ENCODE results near the gene KCTD11.
"Not testable (repeated sequence)": the region's sequence is repeated elsewhere in the genome, so short reads cannot be mapped to it uniquely, and the experiment has no call there.

The KCTD11 gene

DNA sequence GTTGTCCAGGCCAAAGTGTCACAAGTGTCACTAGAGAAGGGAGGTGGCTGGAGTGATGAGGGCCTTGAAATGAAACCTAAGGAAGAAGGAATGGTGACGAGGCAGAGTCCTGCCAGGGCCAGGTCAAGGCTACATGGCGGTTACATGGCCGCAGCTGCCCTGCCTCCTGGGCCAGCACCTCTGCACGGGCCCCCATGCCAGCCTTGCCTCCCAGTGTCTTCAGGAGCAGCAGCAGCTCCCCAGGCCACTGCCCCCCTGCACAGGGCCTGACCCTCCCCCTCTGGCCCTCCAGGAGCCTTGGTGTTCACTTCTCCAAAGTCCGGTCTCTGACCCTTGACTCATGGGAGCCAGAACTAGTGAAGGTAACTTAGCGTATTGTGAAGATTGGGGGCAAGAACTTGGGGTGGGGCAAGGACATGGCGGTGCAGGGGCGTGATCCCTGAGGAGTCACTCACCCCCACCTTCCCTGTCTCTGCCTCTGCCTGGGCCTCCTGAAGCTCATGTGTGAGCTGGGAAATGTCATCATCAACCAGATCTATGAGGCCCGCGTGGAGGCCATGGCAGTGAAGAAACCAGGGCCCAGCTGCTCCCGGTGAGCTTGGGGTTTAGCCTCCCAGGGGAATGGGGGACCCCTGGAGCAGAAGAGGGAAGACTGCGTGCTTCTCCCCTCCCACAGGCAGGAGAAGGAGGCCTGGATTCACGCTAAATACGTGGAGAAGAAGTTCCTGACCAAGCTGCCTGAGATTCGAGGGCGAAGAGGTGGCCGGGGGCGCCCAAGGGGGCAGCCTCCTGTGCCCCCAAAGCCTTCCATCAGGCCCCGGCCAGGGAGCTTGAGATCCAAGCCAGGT is 4.1 kb upstream of the KCTD11 start:
- no peak for FAIRE-seq

DNA sequence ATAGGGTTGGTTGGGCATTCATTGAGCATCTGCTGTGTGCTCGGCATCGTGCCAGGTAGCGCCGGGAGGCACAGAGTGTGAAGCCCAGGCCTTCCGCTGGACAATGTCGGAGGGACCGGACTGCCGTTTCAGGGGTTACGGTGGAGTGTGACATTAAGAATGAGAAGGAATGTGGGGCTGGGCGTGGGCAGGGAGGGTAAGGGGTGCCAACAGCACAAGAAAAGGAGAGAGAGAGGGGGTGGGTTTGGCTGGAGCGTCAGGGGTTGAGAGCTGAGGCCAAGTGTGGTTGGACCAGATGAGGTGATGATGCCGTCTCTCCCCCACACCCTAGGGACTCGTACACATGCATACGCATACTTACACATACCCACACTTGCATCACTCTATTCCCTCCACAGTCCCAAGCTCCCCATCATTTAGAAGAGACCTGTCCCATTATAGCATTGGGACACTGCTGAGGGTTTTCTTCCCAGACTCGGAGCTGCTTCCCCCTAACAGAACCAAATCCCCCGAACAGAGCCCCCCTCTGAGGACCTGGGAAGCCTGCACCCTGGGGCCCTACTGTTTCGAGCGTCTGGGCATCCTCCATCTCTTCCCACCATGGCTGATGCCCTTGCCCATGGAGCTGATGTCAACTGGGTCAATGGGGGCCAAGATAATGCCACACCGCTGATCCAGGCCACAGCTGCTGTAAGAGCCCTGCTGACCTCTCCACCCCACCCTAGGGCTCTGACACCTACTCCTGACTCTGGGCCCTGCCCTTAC is 3.3 kb upstream of the KCTD11 start:
- no peak for FAIRE-seq

DNA sequence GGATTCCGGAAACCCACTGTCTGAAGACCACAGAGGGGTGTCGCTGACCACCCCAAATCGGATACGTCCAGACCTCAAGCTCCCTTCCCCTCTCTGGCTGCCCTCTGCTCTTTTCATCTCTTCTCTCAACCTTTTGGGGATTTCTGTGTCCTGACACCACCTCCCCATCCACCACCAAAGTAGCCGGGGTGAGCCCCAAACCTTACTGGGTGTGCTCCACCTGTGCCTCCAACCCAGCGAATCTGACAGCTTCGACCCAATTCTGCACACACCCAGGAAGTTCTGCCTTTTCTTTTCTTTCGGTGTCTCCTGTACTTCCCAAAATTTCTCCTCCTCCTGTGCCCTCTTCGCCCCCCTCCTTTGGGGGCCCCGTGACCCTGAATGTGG is 534 bp downstream of the KCTD11 start:
- no peak for FAIRE-seq

DNA sequence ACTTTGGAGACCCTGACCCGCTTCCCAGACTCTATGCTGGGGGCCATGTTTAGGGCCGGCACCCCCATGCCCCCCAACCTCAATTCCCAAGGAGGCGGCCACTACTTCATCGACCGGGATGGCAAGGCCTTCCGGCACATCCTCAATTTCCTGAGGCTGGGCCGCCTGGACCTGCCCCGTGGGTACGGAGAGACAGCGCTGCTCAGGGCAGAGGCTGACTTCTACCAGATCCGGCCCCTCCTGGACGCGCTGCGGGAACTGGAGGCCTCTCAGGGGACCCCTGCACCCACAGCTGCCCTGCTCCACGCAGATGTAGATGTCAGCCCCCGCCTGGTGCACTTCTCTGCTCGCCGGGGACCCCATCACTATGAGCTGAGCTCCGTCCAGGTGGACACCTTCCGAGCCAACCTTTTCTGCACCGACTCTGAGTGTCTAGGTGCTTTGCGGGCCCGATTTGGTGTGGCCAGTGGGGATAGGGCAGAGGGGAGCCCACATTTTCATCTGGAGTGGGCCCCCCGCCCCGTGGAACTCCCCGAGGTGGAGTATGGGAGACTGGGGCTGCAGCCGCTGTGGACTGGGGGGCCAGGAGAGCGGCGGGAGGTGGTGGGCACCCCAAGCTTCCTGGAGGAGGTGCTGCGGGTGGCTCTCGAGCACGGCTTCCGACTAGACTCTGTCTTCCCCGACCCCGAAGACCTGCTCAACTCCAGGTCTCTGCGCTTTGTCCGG is 1.1 kb downstream of the KCTD11 start:
- FAIRE-seq: no peak

- FAIRE-seq: no peak
These were observed 2.4 kb downstream of the KCTD11 start for GRCh38 chr17:7354262-7354843.

DNA sequence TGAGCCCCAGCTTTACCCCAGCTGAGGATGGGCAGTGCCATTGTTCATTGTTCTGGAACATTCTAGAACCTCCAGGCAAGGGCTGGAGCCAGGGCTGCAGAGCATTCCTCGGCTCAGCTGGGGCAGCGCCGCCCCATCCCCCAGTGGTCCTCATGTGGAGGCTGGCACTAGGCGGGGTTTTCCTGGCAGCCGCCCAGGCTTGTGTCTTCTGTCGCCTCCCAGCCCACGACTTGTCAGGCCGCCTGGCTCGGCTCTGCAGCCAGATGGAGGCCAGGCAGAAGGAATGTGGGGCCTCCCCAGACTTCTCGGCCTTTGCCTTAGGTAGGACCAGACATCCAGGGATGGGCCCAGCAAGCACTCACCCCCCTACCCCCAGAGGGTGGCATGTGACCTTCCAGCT is 3.1 kb downstream of the KCTD11 start, which contains the start of gene TMEM95:
TSS of gene TMEM95 (plus strand) at position 104 of the 400 bp plus-strand sequence. CDS start at position 153, 49 bp downstream.
- FAIRE-seq: no peak

GRCh38 chr17:7355573-7355972 is 3.6 kb downstream of the KCTD11 start:
- no peak for FAIRE-seq

GRCh38 chr17:7356072-7356549 is 4.1 kb downstream of the KCTD11 start:
- no peak for FAIRE-seq

- no peak for FAIRE-seq
These were observed 4.8 kb downstream of the KCTD11 start for GRCh38 chr17:7356756-7357155.

DNA sequence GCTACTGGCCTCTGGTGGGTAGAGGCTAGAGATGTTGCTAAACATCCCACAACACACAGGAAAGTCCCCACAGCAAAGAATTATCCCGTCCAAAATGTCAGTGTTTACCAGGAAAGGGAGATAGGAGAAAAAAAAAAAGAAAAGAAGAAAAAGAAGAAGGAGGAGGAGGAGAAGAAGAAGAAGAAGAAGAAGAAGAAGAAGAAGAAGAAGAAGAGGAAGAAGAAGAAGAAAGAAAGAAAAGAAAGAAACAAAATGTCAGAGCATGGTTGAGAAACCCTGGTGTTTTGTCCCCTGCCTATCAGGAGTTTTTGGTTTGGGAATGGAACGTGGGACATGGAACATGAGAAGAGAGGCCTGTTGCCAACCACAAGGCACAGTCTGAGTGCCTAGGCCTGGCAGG is 5.4 kb downstream of the KCTD11 start:
- no peak for FAIRE-seq

GRCh38 chr17:7361906-7362305 is 9.9 kb downstream of the KCTD11 start:
- no peak for FAIRE-seq

- no peak for FAIRE-seq
These were observed 11.3 kb downstream of the KCTD11 start for GRCh38 chr17:7363311-7363710.

DNA sequence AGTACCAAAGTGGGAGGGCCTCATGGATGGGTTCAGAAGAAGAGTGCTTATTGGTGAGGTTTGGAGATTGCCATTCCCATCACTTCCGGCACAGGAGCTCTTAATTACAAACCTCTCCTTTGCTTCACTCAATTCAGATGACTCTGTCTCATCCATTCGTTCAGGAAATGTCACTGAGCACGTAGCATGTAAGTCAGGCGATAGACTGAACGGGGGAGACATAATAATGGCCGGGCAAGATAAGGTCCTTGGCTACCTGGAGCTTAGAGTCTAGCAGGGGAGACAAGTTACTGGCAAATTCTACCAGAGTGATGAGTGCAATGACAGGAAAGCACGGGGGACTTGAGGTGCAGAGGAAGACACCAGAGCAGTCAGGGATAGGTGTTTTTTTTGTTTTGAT is 14.0 kb downstream of the KCTD11 start:
- not testable (repeated sequence) for FAIRE-seq

- FAIRE-seq: no peak
These were observed 15.1 kb downstream of the KCTD11 start for GRCh38 chr17:7367083-7367482.

GRCh38 chr17:7367918-7368598 is 16.1 kb downstream of the KCTD11 start:
- no peak for FAIRE-seq

GRCh38 chr17:7368599-7368994 is 16.6 kb downstream of the KCTD11 start:
- FAIRE-seq: not testable (repeated sequence)

DNA sequence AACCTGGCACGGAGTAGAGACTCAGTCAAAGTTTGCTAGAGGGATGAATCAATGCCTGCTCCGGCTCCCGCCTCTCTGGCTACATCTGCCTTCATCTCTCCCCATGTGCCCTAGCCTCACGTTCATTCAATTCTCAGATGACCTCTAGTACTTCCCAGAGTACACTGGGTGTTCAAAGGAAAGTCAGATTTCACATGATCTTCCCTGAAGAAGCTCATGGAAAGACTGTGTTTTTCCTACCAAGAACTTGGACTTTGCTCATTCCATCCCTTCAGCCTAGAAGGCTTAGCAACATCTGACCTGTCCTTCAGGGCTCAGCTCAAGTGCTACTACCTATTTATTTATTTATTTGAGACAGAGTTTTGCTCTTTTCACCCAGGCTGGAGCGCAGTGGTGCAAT is 17.9 kb downstream of the KCTD11 start:
- no peak for FAIRE-seq

- FAIRE-seq: no peak
These were observed 18.9 kb downstream of the KCTD11 start for GRCh38 chr17:7370853-7371252.

DNA sequence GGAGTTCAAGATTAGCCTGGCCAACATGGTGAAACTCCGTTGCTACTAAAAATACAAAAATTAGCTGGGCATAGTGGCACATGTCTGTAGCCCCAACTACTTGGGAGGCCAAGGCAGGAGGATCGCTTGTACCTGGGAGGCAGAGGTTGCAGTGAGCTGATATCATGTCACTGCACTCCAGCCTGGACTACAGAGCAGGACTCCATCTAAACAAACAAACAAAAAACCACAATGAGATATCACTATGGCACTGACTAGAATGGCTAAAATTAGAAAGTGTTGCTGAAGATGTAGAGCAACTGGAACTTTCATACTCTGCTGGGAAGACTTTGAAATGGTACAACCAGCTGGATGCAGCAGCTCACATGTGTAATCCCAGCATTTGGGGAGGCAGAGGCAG is 22.4 kb downstream of the KCTD11 start:
- no peak for FAIRE-seq

DNA sequence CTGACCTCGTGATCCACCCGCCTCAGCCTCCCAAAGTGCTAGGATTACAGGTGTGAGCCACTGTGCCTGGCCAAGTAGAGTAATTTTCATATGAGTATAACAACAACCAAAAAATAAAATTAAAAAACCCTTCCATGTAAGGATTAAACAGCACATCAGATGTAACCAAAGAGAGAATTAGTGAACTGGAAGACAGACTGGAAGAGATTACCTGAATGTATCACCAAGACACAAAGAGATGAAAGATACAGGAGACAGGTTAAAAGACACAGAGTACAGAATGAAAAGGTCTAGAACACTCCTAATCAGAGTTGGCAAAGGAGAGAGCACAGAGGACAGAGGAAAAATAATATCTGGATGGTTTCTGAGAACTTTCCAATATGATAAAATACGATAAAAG is 27.2 kb downstream of the KCTD11 start:
- FAIRE-seq: no peak

DNA sequence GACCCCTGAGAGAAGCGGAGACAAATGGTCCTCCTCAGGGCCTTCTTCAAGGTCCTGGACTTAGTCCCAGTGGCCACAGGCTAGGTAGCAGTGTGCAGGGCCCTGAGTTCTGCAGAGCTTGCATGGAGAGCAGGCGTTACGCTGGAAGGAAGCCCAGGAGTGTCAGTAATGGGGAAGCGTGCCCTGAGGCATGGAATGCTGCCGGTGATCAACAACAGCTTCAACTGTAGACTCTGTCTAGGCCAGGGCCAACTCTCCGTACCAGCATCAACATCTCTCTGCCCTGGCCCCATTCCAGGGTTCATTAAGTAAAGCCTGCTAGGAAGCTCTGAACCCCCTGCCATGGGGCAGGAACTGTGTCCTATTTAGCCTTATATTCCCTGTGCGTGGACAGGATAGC is 28.4 kb downstream of the KCTD11 start:
- FAIRE-seq: no peak

All from islet of Langerhans (tissue), 1 donor.